Dedifferentiated amniotic fluid mesenchymal stem cell (primary cell): Measurements from ENCODE around the gene NLRP10.
"Not testable (repeated sequence)": the region's sequence is repeated elsewhere in the genome, so short reads cannot be mapped to it uniquely, and the experiment has no call there.

ENCODE experiments used
- DNase-seq: peaks from one replicate; pipeline ENCODE4 v3.0.0-alpha.2; 2016; ENCODE audit errors: extremely low spot score

Gene NLRP10

GRCh38 chr11:7965386-7965785 is at the start of gene NLRP10:
TSS of gene NLRP10 (minus strand) at chr11:7965447. CDS start at chr11:7963495, 1,952 bp downstream.
- peak; percentile 77 for DNase-seq

- DNase-seq: no peak
Measured at GRCh38 chr11:8013833-8014232, 48.6 kb upstream of the NLRP10 start.

- peak; percentile 50 for DNase-seq
Measured at GRCh38 chr11:8011981-8012444, 46.8 kb upstream of the NLRP10 start.

- DNase-seq: no peak
Measured at GRCh38 chr11:8011371-8011770, 46.1 kb upstream of the NLRP10 start.

GRCh38 chr11:8009856-8010255 is 44.6 kb upstream of the NLRP10 start:
- no peak for DNase-seq

GRCh38 chr11:8008212-8008611 is 43.0 kb upstream of the NLRP10 start:
- DNase-seq: no peak

- peak; percentile 83 for DNase-seq
Measured at GRCh38 chr11:8006349-8006977, 41.2 kb upstream of the NLRP10 start.

GRCh38 chr11:8005556-8005955 is 40.3 kb upstream of the NLRP10 start:
- no peak for DNase-seq

- DNase-seq: no peak
Measured at GRCh38 chr11:8004008-8004407, 38.8 kb upstream of the NLRP10 start.

GRCh38 chr11:8003187-8003586 is 37.9 kb upstream of the NLRP10 start:
- no peak for DNase-seq

GRCh38 chr11:8002676-8003075 is 37.4 kb upstream of the NLRP10 start:
- no peak for DNase-seq

GRCh38 chr11:8000390-8000789 is 35.1 kb upstream of the NLRP10 start:
- no peak for DNase-seq

GRCh38 chr11:7999795-8000194 is 34.5 kb upstream of the NLRP10 start:
- no peak for DNase-seq

- no peak for DNase-seq
Measured at GRCh38 chr11:7994581-7995278, 29.5 kb upstream of the NLRP10 start.

GRCh38 chr11:7987560-7987883 is 22.3 kb upstream of the NLRP10 start:
- not testable (repeated sequence) for DNase-seq

- DNase-seq: peak; percentile 100
Measured at GRCh38 chr11:7986768-7987559, 21.7 kb upstream of the NLRP10 start, which contains the start of gene EIF3F. TSS of gene EIF3F (plus strand) at chr11:7987337. CDS start at chr11:7987353, 16 bp downstream.

GRCh38 chr11:7983832-7984590 is 18.8 kb upstream of the NLRP10 start:
- DNase-seq: no peak

GRCh38 chr11:7982582-7983119 is 17.4 kb upstream of the NLRP10 start:
- no peak for DNase-seq

- no peak for DNase-seq
Measured at GRCh38 chr11:7981619-7982157, 16.4 kb upstream of the NLRP10 start.

GRCh38 chr11:7977232-7977917 is 12.1 kb upstream of the NLRP10 start:
- DNase-seq: peak; percentile 93

- no peak for DNase-seq
Measured at GRCh38 chr11:7974668-7975067, 9.4 kb upstream of the NLRP10 start.
